Erythroblast (primary cell): ENCODE results near the gene RIC8B.

ENCODE experiments used
- GATA1 ChIP-seq: IDR thresholded peaks from 2 replicates; pipeline ENCODE4 v1.6.1; 2011; ENCODE audit warnings: low read depth, mild to moderate bottlenecking, control low read depth, low read length, moderate library complexity
- POLR2A ChIP-seq: IDR thresholded peaks from 2 replicates; pipeline ENCODE4 v1.6.1; 2011; ENCODE audit warnings: mild to moderate bottlenecking, low read length

DNA sequence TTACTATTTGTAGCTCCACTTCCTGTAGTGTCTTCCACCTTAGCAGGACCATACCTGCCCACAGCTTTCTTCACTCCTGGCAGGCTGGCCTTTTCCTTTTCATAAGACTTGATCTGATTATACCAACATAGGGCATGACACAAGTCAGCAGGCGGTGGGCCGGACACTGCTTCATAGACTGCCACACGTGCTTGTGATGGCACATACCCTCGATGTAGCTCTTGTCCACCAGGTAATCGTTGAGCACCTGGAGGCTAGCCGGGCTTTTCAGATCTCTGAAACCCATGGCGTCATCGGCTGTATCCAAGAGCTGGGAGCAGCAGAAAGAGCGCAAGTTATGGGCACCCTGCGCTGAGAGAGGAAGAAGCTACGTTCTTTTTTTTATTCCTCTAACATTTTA is 127.6 kb downstream of the RIC8B start:
- TF ChIP-seq POLR2A (no peak), GATA1 (no peak)
